OCI-M1 (cell line): ENCODE data around the gene ABHD10.
A peak's percentile ranks its signal among the peaks of the same experiment; 100 is the strongest.

Experiments used
- DNase-seq: peaks from one replicate; lab custom pipeline; 2025; lab: John Stamatoyannopoulos, UW

ABHD10 gene

DNA sequence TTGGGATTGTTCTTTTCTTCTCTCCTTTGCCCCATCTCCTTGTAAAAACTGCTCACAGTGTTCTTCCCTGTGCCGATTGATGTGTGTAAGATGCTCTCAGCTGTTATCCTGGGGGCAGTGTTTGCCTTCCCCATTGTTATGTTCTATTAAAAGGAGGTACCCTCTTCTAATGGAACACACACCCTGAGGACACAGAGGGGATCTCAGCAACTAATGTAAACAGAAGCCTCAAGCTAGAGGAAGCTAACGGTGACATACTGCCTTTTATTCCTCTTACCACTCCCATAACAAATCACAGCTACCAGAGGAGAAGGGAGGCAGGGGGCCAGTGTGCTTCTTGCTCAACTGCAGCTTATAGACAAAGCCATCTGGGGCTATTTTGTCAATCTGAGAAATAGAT lies 22.1 kb downstream of the ABHD10 start:
- no peak for DNase-seq

DNA sequence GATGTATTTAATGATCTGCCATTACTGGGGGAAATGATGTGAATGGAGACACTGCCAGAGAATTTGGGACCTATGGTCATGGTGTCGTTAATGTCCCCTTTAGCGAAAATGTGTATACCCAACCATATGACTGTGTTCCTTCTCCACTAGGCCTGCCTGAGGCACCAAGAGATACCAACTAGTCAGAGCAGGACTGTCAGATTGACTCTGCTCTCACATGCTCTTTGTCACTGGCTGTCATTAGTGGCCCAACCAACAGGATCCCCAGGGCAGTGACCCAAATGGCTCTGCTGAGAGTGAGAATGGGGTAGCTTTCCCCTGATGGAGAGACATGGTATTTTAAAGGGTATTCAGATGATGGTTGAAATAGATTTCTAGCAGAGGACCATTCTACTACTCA lies 22.7 kb downstream of the ABHD10 start:
- no peak for DNase-seq

DNA sequence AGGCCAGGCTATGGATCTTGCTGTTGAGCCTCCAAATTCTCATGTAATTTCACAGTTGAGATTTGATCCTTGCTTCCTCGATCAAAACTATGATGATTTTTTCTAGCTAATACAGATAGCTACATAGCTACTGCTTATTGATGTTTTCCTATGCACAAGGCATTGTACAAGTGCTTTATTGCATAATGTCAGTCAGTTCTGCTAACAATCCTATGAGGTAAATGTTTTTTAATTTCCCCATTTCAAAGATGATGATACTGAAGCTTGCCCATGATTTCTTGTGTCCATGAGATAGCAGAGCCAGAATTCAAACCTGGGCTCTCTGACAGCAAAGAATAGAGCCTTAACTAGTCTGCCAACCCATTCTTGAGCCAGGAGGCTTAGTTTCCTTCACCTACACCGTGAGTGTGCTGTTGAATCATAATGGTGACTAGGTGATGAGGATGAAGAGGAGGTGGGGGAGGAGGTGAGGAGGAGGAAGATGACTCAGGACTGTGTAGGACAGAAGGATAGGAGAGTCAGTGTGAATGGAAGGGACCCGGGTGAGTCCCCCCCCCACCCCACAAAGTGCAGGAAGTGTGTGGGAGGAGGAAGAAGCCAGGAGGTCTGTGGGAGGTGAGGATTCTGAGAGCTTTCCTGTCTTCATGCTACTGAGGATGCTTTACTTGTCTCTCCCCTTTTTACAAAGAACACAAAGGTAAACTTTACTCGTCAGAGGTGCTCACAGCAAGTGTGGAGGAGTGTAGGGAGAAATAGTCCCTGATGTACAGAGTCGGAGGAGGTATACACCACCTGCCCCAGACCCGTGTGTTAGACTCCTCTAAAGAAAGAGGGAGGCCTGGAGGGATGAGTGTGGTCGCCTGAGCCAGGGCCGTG lies 23.5 kb downstream of the ABHD10 start:
- DNase-seq = no peak

DNA sequence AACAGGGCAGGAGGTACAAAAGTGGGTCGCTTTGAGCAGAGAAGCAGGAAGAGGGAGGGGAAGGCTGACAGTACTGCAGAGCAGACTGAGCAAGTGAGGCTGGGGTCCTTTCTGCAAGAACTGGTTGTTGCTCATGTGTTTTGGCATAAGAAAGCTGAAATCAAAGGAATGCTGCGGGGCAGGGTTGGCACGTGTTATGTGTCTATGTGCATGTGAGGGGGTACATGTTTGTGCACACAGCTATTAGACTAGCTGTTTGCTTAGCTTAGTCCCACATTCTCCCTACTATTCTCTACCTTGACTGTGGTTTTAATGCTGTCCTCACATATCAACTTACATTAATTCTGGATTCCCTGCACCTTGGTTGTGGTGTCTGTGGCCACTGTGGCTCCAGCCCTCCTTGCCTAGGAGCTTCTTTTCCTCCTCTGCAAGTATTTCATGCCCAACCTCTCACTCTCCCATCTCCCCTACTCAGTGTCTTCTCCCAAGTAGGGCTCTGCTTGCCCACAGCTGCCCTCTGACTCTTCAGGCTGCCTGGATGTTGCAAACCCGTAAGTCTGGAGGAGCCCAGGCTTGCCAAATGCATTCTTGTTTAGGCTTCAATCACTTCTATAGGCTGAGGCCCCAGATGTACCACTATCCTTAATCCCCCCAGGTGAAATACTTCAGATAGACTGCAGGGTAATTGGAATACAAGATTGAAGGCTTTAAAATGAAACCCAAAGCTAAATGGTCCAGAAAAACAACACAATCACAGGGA lies 24.7 kb downstream of the ABHD10 start:
- no peak for DNase-seq

DNA sequence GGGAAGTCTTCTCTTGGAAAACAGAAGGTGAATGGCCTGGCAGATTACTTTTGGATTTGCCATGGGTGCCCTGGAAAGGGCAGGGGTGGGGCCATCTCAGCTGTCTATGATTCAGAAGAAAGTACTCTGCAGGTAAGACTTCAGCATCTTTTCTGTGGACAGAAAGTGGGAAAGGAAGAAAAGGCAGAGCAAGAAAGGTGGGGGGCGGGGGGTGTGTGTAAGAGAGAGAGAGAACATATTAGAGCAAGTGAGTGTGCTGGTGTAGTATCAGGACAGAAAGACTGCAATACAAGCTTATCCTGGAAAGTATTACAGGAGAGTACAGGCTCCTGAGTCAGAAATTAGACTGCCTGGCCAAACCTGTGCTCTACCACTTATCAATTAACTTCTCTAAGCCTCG lies 25.4 kb downstream of the ABHD10 start:
- no peak for DNase-seq

DNA sequence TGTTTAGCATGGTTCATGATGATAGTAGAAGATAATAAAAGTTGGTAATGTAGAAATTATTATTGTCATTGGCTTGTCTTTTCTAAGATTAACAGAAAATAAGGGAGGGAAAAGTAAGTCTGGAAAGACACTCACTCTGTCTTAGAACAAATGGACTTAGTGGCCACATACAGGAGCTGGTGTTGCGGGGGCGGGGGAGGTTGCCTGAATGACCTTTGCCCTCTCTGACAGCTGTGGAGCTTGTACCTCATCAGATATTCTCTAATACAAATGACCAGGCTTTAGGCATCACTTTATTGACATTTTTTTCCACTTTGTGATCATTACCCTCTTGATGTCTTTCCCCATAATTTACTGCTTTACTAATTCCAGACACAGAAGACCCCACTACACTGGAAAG lies 25.8 kb downstream of the ABHD10 start:
- DNase-seq = no peak

DNA sequence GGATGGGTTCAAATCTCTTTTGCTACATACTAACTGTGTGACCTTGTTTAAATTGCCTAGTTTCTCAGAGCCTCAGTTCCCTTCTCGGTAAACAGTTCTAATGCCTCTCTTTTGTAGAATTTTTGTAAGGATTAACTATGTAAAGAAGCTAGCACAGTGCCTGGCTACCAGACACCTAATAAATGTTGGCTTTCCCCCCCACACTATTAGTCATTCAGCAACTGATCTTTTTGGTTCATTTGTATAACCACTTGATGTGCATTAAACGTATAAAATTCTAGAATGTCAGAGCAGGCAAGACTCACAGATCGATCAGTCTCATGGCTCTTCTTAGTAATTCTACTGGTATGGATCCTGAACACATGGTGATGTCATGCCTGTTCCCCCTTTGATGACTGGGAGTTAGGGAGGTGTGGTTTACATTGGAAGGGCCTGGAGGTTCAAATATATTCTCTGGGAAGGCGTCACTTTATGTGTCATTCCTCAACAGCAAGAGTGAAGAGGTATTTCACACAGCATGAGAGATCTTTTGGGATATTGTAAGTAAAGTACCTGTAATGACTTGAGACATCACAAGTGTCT lies 26.4 kb downstream of the ABHD10 start:
- DNase-seq = no peak

DNA sequence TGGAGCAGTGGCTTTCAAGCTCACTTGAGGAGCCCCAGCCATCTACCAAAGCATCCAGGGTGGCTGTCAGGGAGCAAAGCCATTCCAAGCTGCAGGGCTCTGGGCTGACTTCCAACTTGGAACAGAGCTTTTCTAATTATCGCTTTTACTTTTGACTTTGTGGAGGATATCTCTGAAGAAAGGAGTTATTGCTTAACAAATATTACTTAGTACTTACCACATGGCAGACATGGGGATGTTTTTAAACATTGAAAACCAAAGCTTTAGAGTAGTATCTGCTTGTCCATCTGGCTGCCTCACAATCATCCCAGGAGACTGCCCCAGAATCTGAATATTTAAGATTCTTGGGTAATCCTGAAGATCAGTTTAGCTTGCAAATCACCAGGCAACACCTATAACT lies 28.8 kb downstream of the ABHD10 start:
- DNase-seq = no peak

DNA sequence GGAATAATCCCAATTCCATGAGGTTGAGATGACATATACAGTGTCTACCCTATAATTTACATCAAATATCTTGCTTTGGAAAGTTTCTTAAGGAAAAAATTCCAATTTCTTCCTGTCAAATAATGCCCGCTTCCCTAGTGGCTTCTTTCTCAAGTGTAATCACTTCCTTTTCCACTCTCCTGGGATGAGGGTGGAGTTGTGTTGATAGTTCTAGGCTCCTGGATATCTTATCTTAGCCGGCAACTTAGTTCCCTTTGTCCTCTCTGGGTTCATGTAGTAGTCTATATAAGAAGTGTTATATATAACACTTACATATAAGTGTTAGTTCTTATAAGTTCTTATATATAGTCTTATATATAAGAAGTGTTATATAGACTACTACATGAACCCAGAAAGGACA lies 30.8 kb downstream of the ABHD10 start:
- DNase-seq = no peak

DNA sequence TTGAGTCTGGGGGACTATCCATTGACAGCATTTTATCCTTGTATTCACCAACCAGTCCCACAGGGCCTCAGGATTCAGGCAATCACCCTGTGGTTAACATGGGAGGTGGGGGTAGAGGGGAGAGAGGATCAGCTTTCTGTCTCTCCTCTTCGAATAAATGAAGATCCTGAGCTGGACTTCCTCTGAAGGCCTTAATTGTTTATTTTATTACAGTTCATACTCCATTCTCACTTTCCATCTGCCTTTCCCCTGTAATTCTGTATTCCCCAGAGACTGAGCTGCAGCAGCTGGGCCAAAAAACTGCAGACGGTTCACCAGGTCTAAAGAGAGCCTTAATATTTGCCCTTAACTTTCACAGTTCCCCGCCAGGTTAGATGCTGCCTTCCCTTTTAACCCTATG lies 31.8 kb downstream of the ABHD10 start:
- DNase-seq = no peak

DNA sequence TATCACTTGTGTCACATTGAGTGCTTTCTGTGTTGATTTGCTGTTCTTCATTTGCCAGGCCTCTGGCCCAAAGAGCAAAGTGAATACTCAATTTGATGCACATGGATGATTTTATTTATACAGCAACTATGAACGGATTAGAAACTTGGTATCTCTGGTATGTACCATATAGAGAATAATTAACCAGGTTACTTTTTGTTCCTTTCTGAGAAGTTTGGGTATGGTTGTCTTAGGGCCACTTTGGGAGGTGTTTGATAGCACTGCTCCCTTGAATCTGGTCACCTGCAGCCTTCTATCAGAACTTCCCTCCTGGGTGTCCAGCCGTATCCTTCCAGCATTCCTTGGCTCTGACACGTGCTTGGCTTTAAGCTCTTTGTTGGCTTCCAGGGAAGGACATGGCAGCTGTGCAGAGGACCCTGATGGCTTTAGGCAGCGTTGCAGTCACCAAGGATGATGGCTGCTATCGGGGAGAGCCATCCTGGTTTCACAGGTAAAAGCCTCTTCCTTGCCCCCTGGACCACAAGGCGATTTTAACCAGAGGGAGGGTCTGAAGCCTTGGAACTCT lies 32.6 kb downstream of the ABHD10 start:
- no peak for DNase-seq

DNA sequence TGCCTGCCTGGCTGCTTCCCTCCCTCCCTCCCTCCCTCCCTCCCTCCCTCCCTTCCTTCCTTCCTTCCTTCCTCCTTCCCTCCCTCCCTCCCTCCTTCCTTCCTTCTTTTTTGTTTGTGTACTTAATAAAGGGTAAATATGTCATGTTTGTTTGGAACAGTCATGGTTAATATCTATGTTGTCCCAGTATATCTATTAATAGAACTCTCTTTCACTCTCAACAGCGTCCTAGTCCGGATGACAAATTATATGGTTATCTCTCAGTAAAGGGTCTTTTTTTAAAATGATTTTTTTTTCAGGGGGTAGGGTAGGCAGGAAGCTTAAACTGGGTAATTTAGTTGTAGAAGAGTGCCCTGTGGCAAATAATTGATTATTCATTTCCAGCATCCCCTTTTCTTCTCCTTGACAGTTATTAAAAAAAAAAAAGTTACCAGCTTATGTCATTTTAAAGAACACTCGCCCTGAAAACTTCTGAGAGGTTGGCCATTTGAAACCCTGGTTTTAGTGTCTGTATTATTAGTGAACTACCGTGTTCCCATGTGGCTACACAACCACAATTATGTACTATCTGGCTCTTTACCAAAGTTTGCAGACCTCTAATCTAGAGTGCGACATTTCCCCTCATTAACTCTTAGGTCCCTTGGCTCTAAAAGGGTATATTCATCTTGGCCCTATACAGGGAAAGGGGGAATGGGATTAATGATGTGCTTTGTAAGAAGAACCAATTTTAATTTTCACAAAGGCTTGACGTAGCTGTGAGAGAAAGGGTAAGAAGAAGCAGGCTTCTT lies 33.6 kb downstream of the ABHD10 start:
- no peak for DNase-seq

DNA sequence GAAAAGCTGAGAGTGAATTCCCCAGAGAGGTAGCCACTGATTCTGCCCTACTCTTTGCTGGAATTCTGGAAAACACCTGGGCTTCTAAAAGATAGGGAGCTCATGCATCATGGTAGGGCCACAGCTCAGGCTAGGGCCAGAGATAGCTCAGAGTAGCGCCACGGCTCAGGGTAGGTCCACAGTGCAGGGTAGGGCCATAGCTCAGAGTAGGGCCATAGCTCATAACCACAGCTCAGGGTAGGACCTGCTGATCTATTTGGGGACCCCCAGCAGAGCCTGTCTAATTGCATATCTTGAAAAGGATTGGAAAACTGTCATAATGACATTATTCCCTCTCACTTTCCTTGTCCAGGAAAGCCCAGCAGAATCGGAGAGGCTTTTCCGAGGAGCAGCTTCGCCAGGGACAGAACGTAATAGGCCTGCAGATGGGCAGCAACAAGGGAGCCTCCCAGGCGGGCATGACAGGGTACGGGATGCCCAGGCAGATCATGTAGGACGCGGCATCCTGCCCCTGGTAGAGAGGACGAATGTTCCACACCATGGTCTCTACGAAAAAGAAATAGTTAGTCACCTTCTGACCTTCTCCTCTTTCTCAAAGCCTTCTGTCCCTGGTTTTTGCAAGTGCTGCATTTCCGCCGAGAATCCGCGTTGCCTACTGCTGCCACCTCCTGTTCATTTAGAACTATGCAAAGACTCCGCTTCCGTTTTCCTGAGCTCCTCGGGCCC lies 34.4 kb downstream of the ABHD10 start:
- peak; percentile 83 for DNase-seq

DNA sequence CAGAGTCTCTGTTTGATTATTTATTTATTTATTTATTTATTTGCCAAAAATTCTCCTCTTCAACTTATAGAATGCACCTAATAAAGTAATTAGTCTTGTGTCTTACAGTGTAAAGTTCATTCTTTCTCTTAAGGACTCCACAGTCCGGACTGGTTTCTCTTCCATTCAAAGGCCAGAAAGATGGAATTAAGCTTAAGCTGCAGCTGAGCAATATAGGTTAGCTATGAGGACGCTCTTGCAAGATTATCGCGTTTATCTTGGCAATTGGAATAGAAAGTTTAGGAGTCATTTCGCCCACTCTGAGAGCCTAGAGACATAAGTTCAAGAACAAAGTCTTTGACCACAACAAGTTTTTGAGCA lies 34.9 kb downstream of the ABHD10 start:
- DNase-seq = no peak

DNA sequence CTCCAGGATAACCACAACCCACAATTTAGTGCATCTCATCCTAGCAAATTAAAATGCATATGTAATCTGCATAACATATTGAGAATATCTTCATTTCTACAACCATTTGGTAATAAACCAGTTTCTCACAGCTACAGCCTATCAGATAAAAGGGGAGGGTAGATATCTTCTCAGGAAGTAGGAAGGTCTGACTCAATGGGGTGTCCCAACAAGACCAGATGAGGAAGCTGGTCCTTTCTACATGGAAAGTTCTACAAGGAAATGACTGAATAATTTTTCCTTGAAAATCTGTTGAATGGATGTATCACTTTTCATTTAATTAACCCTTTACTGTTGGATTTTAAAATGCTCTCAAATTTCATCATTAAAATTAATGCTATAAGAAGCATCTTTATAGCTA lies 38.3 kb downstream of the ABHD10 start:
- no peak for DNase-seq

DNA sequence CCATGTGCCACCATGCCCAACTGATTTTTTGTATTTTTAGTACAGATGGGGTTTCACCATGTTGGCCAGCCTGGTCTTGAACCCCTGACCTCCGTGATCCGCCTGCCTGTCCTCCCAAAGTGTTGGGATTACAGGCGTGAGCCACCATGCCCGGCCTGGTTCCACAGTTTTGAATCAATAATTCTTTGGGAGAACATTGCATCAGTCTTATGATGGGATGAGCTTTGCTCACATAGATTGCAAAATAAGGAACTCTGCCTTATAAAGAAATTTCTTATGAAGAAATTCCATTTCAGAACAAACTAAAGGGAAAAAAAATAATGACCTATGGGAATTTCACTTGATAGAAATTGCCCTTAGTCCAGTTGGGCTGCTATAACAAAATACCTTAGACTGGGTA lies 39.9 kb downstream of the ABHD10 start:
- DNase-seq = no peak

DNA sequence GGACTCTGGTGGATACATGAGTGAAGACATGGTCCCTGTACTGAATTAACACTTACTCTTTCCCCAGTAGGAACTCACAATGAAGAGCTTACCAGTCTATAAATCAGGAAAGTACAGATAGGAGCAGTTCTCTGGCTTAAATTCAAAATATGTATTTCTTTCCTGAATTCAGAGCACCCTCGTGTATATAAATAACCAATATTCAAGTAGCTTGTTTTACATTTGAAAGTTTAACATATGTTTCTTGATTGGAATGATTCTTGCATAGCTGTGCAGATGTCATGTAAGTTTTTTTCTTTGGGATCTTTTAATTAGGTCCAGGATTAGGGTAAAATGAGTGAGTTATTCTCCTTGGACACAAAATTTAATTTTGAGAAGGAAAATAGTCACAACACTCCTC lies 40.9 kb downstream of the ABHD10 start:
- DNase-seq = no peak

DNA sequence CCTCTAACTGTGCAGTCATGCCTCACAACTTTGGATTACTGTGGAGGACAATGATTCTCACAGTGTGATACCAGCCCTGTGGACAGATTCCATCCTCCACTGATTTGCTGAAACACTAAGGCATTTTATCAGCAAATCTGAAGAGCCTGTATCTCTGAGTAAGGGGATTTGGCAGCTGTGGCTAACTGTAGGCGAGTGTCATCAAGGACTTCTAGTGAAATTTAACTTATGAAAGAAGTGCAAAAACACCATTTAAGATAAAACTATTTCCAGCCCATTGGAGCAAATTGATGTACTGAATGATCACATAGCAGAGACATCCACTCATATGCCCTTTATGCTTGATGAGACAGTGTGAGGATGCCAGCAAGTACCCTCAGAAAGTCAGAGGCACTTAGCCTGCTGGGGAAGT lies 41.9 kb downstream of the ABHD10 start:
- no peak for DNase-seq

DNA sequence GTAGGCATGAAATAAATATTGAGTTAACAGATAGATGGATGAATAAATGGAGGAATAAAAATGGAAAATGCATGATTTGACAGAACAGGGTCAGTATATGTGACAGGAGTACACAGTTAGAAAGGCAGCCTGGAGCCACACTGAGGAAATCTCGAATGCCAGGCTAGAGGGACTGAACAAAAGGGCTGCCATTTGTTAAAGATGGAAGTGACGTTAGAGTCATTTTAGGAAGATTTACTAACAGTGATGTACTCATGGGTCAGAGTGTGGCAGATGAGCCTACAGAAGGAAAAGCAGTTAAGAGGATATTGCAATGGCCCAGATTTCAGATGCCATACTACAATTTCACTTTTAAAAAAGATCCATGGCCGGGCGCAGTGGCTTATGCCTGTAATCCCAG lies 48.3 kb downstream of the ABHD10 start:
- DNase-seq = no peak

DNA sequence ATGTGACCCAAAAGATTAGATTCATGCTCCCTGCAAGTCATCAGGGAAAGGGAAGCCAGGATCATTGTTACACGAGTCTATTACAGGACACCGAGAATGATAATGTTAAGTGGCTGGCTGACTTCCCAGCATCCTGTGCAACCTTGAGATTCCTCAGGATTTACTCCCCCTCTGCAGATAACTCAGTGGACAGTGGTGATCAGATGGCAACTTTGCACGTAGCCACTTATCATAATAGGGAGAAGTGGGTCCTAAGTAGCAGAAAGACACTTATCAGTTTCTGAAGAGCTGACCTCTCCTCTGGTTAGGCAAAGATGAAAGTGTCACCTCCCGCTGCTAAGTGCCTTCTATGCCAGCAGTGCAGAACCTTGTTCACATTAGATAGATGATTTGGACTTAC lies 49.0 kb downstream of the ABHD10 start:
- DNase-seq = no peak

DNA sequence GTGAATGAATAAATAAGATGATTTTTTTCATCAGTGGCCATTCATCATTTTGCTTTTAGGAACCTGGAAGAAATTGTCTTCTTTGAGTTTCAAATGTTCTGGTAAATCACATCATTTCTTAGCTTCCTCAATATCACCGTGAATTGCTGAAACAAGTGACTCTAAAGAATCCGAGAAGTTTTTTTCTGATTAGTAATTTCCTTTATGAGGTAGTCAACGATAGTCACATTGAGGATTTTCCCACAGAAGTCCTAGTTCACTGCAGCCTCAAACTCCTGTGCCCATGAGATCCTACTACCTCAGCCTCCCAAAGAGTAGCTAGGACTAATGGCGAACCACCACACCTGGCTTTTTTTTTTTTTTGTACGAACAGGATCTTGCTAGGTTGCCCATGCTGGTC lies 52.1 kb downstream of the ABHD10 start:
- no peak for DNase-seq
